Stimulated activated CD4-positive, alpha-beta T cell treated with anti-CD3 and anti-CD28 coated beads, Interleukin-2, amount 100 ng/mL, for 48 hours (primary cell): Measurements from ENCODE around the gene MRTFA.

Experiments
- DNase-seq, 2 donors: peaks; one replicate each; pipeline ENCODE4 v3.0.0-alpha.2; 2020

The MRTFA gene

GRCh38 chr22:40450616-40451015 lies 185.9 kb downstream of the MRTFA start:
- DNase-seq = no peak

DNA sequence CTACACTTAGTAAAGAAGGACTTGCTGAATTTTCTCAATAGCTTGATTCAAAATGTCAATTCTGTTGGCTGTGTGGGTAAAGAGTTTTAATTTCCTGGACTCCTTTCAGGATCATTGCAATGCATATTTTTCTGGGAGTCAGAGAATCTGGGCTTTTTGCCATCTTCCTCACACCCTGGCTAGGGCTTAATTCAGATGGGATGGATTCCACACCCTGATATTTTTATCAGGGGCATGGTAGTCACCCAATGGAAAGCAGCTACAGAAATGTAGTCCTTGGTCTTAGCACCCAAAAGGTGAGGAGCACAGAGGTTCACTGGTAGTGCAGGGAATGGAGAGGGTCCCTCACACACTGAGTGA lies 186.9 kb downstream of the MRTFA start:
- no peak for DNase-seq

GRCh38 chr22:40446203-40446602 lies 190.3 kb downstream of the MRTFA start:
- DNase-seq = no peak

GRCh38 chr22:40444178-40444831 lies 192.2 kb downstream of the MRTFA start:
- DNase-seq = no peak

GRCh38 chr22:40443732-40444131 lies 192.8 kb downstream of the MRTFA start:
- DNase-seq = no peak

DNA sequence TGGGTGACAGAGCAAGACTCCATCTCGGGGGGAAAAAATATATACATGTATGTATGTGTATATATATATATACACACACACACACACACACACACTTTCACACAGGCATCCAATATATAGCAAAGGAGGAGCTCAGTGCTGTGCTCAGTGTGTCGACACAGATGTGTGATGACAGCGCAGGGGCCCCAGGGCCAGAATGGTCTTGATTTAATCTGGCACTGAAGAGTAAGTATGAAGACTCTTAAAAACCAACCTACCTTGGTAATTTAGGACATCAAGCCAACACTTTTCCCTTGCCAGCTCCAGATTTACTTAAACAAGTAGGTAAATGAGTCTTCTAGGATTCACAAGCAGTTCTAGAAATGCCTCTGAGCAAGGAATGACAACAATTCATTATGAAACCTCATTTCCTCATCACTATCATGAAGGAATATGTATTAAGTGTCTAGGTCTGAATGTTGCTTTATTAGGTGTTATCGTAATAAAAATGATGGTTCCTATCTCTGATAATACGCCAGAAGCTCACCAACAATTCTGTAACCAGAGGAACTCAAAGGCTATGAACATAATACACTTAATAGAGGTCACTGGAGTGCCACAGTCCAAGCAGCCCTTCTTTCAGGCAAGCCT lies 194.6 kb downstream of the MRTFA start:
- no peak for DNase-seq

DNA sequence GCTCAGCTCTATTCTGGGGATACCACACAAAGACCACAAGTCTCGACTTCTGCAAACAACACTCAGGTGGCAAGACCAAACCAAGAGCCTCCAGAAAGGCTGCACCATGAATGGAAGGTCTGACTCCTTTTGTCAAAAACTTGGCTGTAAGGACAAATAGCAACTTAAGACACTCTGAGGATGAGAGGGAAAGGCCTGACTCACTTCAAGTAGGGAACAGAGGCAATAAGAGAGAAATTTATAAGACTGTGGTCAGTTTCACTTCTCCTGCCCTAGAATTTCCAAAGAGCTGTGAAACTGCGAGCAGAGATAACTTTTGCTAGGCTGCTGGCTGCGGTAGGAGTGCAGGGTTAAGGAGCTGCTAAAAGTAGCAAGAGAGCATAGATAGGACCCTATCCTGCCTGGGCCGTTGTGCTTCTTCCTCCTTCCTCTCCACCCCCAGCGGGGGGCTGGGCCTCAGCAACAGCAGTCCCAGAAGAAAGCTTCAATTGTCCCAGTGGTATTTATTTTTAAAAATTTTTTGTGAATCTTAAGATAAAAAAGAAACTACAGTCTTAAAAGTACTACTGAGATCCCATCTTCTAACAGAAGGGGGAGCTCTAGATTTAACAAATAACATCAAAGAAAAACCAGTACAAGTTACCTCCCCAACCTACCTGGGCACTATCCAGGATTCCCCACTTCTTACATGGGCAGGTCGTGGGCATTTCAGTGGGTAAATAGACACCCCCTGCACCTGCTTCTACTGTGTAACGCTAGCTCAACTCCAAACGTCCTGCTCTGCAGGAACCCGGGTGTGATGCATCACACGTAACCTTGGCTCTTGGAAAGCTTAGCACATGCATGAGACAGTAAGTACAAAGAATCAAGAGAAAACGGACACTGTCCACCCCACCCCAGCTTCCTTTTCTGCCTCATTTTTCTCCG lies 199.8 kb downstream of the MRTFA start:
- DNase-seq = peak in 1 of 2 donors; percentile 10

DNA sequence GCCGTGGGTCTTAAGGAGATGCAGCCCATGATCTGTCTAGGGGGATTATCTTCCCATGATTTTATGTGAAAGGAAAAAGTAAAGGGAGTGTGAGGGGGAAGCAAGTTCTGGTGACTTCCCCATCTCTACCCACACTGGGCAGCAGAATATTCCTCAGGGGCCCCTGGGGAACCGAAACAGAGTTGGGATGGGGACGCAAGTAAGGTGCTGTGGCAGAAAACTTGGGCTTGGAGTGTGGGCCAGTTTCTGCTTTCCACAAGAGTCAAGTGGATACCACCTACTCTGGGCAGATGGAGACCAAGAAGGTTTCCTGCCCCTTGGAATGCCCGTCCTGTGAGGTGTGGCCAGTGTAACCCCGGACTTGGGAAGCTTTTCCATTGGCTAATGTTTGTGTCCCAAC lies 201.8 kb downstream of the MRTFA start:
- no peak for DNase-seq

GRCh38 chr22:40434106-40434505 lies 202.4 kb downstream of the MRTFA start:
- DNase-seq = no peak

- no peak for DNase-seq
These were observed 203.0 kb downstream of the MRTFA start for GRCh38 chr22:40433416-40434090.

GRCh38 chr22:40432625-40433024 lies 203.9 kb downstream of the MRTFA start:
- DNase-seq = no peak

DNA sequence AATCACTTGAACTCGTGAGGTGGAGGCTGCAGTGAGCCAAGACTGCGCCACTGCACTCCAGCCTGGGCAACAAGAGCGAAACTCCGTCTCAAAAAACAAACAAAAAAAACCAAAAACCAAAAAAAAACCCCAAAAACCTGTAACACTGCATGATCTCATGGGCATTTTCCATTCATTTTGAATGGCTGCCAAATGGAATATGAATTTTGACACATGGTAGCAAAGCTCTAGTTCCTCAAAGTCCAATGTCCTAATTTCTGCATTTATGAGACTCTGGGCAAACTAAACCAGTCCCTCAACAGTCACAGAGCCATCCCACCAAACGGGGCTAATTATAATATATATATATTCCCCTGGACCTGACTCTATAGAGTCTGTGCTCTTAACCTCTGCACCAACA lies 204.4 kb downstream of the MRTFA start:
- DNase-seq = no peak

DNA sequence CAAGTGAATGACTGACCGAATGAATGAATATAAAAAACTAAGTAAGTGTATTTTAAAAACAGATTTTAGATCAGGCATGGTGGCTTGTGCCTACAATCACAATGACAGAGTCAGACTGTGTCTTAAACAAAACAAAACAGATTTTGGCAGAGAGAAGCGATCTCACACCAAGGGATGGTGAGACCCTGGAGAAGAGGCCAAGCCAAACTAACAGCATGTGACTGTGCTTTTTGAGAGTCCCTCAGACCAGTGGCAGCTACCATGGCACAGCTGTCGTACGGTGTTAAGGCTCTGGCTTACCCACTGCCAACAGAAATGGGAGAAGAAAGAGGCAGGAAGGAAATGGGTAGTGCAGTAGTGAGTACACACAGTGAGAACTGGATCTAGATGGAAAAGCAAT lies 205.5 kb downstream of the MRTFA start:
- no peak for DNase-seq

GRCh38 chr22:40429481-40429880 lies 207.0 kb downstream of the MRTFA start:
- no peak for DNase-seq

- no peak for DNase-seq
These were observed 207.7 kb downstream of the MRTFA start for GRCh38 chr22:40428796-40429195.

GRCh38 chr22:40426594-40427333 lies 209.8 kb downstream of the MRTFA start:
- DNase-seq = no peak

DNA sequence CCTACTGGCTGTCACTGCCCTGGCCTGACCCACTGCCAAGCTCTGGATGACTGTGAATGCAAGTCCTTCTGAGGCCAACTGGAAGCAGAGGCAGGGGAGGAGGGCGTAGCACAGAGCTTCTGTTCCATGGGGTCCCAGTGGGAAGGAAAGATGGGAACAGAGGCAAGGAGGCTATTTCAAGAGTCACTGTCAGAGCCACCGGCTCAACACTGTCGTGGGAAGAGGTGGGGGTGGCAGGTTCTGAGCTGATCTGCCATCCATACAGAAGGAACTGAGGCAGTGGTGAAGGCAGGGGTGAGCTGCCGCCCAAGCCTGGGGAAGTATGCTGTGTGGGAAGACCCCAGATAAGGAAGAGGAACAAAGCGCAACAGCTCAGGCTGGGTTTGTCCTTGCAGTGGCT lies 211.4 kb downstream of the MRTFA start:
- DNase-seq = no peak

DNA sequence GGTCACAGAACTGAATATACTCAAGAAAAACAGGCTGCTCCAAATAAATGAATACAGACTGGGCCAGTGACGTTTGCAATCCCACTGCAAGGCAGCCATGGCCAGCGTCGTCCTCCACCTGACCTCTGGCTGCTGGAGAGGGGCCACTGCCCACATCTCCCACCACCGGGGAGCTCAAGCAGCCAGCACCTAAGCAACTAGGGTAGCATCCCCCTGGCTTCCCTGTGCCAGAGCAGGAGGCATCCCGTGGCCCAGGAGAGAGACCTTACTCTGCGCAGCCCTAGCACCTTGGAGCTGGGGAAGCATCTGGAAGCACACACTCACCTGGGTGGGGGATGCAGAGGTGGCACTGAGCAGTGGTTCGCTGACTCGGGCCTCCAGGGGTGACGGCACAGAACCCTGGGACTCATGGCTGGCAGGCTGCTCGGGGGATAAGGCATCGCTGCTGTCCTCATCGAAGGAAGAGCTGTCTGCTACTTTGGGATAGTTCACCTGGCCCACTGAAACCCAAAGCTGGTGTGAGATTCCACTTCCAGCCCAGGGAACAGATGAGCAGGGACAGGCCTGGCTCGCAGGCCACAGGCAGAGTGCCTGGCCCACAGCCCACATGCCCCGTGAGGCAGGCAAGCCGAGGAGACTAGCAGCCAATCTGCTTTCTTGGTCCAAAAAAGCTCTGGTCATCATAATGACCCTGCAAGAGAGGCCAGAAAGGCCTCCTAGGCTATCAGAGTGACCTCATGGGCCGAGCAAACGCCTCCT lies 212.5 kb downstream of the MRTFA start:
- no peak for DNase-seq

- DNase-seq = no peak
These were observed 213.2 kb downstream of the MRTFA start for GRCh38 chr22:40423310-40423688.

- DNase-seq = no peak
These were observed 213.8 kb downstream of the MRTFA start for GRCh38 chr22:40422558-40423309.

GRCh38 chr22:40421941-40422340 lies 214.6 kb downstream of the MRTFA start:
- DNase-seq = no peak
